HG03432 (cell line): Measurements from ENCODE around the gene KIF6.

ENCODE experiments used
- ATAC-seq: cut with Tn5 transposase; IDR thresholded peaks from one replicate; pipeline ENCODE4 v1.9.1; 2021; ENCODE audit warnings: mild to moderate bottlenecking, moderate library complexity; ENCODE audit not compliant: unreplicated experiment

Gene KIF6

GRCh38 chr6:39425346-39426072, 299.7 kb downstream of the KIF6 start:
- ATAC-seq, result no peak

GRCh38 chr6:39424831-39425230, 300.4 kb downstream of the KIF6 start:
- ATAC-seq, result no peak

- no peak for ATAC-seq
Observed at GRCh38 chr6:39422238-39422637, 303.0 kb downstream of the KIF6 start.

- no peak for ATAC-seq
Observed at GRCh38 chr6:39421383-39422225, 303.6 kb downstream of the KIF6 start.

- ATAC-seq, result no peak
Observed at GRCh38 chr6:39420300-39421265, 304.6 kb downstream of the KIF6 start.

- no peak for ATAC-seq
Observed at GRCh38 chr6:39419607-39420006, 305.6 kb downstream of the KIF6 start.

GRCh38 chr6:39417440-39417839, 307.8 kb downstream of the KIF6 start:
- ATAC-seq, result no peak

GRCh38 chr6:39416728-39417127, 308.5 kb downstream of the KIF6 start:
- ATAC-seq, result no peak

GRCh38 chr6:39416026-39416425, 309.2 kb downstream of the KIF6 start:
- no peak for ATAC-seq

GRCh38 chr6:39415482-39415881, 309.7 kb downstream of the KIF6 start:
- no peak for ATAC-seq

GRCh38 chr6:39411465-39411864, 313.7 kb downstream of the KIF6 start:
- no peak for ATAC-seq

- ATAC-seq, result no peak
Observed at GRCh38 chr6:39411001-39411400, 314.2 kb downstream of the KIF6 start.

GRCh38 chr6:39409889-39410288, 315.3 kb downstream of the KIF6 start:
- no peak for ATAC-seq

GRCh38 chr6:39407446-39407993, 317.7 kb downstream of the KIF6 start:
- ATAC-seq, result peak; percentile 84

- ATAC-seq, result no peak
Observed at GRCh38 chr6:39404312-39404711, 320.9 kb downstream of the KIF6 start.

GRCh38 chr6:39403304-39403703, 321.9 kb downstream of the KIF6 start:
- no peak for ATAC-seq

GRCh38 chr6:39402239-39402751, 322.9 kb downstream of the KIF6 start:
- no peak for ATAC-seq

- no peak for ATAC-seq
Observed at GRCh38 chr6:39401376-39401775, 323.8 kb downstream of the KIF6 start.

GRCh38 chr6:39400026-39400425, 325.2 kb downstream of the KIF6 start:
- ATAC-seq, result no peak

- ATAC-seq, result no peak
Observed at GRCh38 chr6:39396854-39397253, 328.4 kb downstream of the KIF6 start.

GRCh38 chr6:39393075-39393474, 332.1 kb downstream of the KIF6 start:
- no peak for ATAC-seq
